GM15510 (cell line): ENCODE results near the gene MMP2.

Experiments used
- POLR2A ChIP-seq: IDR thresholded peaks from 3 replicates; pipeline ENCODE4 v1.6.1; 2011; ENCODE audit warnings: borderline replicate concordance; ENCODE audit not compliant: insufficient read length; ENCODE audit errors: extremely low read depth

Gene MMP2

DNA sequence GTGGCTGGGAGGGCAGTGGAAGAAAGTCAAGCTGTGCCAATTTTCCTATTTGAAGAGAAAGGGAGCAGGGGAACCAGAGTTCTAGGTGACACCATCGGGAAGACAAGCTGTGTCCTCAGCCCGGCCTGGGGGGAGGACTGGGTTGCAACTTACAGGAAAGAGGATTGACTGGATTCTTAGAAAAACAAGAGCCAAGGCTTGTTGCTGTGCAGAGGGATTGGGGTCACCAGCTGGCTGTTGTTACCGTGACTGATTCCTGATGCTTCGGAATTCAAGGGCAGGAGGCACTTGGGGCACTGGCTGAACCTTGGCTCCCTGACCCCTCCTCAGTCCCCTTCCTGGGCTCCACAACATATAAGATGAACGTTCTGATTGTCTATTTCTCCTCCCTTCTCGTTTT lies 16.8 kb upstream of the MMP2 start:
- no peak for TF ChIP-seq POLR2A

DNA sequence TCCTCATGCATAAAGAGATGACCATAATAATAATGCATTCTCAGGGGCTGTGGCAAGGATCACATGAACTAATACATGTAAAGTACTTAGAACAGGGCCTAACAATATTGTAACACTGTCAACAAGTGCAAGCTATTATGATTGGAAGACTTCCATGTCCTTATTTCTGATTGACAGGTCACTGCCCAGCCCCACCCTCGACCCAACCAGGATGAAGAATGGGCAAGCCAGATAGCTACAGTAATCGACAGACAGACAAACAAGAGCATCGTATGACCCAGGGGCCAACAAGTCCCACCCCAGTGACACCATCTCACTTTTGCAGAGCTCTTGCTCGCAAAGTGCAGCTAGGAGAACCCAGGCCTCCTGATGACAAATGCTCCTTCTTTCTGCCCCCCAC lies 14.6 kb upstream of the MMP2 start:
- no peak for TF ChIP-seq POLR2A

DNA sequence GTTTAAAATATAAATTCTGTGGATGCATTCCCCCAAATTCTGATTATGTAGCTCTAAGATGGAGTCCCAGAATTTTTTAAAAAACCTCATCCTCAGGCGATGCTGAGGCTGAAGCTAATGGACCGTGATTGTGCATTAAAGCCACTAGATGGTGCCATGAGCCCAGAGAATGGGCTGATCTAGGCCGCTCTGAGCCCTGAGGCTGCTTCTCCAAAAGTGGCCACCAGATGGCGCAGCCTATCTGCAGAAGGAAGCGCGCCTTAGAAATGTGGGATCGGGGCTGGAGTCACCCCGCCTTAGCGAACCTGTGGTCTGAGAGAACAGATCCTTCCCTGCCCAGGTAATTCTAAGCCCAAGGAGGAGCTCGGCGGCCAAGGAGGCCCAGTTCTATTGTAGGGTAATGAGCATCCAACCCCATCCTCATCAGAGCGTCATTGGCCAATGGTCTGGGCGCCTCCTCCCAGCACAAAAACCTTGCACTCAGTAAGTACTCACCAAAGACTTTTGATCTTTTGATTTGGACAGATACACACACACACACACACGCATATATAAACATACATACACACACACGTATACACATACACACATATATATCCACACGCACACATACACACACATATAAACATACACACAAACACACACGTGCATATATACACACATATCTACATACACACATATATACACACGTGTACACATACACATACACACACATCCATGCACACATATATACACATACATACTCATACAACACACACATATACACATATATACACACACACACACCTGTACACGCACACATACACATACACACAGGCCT lies 13.7 kb upstream of the MMP2 start:
- no peak for TF ChIP-seq POLR2A

DNA sequence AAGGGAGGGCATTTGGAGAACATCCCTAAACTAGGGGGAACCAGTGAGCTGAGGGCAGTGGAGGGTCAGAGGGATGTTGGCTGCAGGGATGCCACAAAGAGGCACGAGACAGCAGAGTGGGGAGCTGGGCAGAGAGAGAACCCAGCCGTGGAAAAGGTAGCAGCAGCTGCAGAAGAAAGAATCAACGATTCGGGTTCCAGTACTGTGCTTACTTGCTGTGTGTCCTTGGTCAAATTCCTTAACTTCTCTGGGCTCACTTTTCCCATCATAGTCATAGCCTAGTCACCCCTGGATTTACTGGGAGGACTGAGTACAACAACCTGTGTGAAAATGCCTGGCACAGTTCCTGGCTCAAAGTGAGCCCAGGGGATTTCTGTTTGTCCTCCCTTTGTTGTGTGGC lies 12.8 kb upstream of the MMP2 start:
- no peak for TF ChIP-seq POLR2A

DNA sequence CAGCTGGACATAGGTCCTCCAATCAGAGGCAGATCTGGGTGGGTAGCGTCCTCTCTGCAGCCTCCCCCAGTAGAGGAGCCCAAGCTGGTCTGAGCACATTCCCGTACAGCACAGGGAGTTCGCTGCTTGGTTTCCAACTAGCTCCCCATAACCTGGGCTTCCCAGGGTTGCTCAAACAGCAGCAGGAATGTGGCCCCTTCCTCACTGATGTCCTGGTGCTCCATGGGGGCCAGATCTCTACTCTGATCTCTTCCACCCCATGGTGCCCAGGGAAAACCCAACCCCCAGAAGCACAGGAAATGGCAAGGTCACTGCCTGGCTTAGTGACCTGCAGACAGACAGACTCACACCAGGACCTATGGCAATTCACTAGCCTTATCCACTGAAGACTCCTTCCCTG lies 11.1 kb upstream of the MMP2 start:
- no peak for TF ChIP-seq POLR2A

DNA sequence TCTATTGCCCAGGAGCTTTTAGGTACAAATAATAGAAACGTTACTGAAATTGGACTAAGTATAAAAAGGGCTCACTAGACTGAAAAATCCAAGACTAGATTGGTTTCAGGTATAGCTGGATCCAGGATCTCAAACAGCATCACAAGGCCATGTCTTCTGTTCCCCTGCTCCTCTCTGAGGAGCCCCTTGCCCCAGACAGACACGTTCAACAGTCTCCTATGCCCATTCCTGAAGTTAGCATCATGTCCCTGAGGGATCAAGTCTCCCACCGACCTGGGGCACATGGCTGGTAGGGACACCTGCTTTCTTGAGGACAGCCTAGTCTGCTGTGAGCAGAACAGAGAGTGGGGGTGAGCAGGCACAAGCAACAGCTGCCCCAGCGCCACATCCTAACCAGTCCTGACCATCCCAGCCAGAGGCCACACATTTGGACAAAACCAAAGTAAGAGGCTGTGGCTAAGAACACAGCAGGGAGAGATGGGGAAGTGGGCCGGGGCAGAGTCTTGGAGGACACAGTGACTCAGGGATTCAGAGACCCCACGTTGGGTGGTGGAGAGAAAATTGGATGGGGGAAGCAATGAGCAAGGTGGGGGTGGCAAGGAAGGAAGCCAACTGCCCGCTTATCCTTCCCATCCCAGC lies 10.5 kb upstream of the MMP2 start:
- TF ChIP-seq POLR2A: no peak

DNA sequence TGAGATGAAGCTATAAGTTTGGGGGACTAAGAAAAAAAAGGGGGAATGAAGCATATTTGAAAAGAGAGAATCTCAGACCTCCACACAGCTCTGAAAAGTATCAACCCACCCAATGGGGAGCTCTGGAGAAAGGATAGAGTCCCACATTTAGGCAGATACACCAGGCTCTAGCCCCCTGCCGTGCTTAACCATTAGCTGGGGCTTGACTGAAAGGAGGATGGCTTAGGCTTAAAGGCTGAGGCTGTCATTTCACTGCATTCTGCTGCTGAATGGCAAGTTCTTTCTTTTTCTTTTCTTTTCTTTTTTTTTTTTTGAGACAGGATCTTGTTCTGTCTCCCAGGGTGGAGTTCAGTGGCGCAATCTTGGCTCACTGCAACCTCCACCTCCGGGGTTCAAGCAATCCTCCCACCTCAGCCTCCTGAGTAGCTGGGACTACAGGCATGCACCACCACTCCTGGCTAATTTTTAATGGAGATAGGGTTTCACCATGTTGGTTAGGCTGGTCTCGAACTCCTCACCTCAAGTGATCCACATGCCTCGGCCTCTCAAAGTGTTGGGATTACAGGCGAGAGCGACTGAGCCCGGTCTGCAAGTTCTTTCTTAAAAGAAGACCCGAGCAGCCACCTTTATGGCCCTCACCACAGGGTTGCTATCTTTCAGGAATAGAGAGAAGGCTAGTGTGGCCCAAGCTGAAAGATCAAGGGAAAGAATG lies 9.0 kb upstream of the MMP2 start:
- TF ChIP-seq POLR2A: no peak

DNA sequence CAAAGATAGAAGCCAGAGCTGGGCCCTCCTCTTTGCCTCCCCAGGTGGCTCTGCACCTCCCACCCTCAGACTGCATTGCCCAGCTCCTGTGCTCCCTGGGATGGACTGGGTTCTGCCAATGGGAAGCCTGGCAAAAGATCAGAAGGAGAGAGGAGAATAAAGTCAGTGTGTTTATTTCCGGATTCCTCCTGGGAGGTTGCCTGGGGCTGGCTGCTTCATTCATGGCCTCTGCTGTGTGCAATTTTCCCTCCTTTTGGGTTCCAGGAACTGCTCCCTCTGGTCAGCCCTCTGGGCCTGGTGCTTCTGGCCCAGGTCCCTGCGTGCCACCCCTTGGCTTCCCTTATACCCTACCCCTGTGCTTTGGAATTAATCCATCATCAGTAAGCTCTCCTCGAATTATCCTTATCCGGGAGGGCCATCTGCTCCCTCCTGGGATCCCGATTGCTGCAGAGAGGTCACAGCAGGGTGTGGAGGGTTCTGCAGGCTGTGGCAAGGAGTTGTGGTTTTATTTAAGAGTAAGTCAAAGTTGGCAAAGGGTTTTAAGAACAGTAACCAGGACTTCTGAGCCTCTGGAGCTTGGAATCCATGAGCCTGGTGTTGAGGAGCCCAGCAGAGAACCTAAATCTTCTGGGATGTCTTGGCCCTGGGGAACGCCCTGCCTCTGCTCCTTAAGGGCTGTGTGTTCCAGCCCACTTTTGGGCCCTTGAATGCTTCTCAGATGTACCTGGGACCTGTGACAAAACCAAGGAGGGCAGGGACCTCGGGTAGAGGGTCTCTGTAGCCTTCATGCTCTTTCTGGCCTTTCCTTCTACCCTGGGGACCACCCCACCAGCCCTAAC lies 8.2 kb upstream of the MMP2 start:
- no peak for TF ChIP-seq POLR2A

DNA sequence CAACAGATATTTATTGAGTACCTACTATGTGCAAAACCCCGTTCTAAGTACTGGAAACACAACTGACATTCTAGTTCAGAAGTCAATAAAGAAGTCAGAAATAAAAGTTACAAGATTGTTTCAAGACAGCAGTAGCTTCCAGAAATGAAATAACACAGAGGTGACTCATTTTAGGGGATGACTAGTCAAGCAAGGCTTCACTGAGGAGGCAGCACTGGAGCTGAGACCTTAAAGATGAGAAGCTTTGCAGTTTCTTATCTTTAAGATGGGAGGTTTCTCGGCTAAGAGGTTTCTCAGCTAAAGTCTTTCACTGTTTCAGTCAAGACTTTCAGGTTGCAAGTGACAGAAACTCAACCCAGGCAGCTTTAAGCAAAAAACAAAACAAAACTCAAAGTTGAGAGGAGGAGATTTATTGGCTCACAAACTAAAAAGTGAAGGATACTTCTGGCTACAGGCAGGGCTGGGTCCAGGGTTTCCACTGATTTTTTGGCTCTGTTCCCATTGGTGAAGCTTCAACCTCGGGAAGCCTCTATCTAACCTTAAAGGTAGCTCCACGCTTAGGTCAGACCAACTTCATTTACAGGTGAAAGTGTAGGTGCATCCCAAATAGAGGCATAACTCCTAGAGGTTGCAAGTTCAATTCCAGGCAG lies 7.4 kb upstream of the MMP2 start:
- no peak for TF ChIP-seq POLR2A

DNA sequence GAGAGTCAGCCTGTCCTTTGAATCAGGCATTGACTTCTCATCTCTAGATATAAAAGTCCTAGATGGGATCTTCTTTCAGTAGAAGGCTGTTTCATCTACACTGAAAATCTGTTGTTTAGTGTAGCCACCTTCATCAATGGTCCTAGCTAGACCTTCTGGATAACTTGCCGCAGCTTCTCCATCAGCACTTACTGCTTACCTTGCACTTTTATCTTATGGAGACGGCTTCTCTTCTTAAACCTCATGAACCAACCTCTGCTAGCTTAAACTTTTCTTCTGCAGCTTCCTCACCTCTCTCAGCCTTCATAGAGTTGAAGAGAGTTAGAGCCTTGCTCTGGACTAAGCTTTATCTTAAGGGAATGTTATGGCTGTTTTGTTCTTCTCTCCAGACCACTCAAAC lies 5.4 kb upstream of the MMP2 start:
- no peak for TF ChIP-seq POLR2A

DNA sequence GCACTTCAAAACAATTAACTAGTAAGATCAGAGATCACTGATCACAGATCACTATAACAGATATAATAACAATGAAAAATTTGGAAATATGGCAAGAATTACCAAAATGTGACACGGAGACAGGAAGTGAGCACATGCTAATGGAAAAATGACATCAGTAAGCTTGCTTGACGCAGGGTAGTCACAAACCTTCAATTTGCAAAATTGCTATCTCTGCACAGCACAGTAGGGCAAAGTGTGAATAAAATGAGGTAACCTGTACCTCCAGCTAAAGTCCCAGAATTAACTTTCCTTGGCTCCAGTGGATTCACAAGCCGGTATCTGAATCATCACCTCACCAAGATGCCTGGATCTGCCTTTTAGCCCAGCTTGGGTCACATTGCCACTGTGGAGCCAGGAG lies 4.2 kb upstream of the MMP2 start:
- no peak for TF ChIP-seq POLR2A

DNA sequence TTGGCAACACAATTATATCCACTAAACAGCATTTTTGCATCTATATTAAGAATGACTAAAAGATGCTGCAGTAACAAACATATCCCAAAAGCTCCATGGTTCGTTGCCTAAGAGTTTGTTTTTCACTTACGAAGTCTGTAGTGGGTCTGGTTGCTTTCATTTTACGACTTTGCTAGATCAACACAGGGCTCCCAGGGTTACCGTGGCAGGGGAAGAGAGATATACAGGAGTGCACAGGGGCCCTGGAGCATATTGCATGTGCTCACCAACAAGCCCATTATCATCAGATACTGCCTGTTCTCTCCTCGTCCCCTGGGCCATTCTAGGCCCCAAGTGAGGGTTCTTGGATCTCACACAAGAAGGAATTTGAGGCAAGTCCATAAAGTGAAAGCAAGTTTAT lies 3.1 kb upstream of the MMP2 start:
- TF ChIP-seq POLR2A: no peak

DNA sequence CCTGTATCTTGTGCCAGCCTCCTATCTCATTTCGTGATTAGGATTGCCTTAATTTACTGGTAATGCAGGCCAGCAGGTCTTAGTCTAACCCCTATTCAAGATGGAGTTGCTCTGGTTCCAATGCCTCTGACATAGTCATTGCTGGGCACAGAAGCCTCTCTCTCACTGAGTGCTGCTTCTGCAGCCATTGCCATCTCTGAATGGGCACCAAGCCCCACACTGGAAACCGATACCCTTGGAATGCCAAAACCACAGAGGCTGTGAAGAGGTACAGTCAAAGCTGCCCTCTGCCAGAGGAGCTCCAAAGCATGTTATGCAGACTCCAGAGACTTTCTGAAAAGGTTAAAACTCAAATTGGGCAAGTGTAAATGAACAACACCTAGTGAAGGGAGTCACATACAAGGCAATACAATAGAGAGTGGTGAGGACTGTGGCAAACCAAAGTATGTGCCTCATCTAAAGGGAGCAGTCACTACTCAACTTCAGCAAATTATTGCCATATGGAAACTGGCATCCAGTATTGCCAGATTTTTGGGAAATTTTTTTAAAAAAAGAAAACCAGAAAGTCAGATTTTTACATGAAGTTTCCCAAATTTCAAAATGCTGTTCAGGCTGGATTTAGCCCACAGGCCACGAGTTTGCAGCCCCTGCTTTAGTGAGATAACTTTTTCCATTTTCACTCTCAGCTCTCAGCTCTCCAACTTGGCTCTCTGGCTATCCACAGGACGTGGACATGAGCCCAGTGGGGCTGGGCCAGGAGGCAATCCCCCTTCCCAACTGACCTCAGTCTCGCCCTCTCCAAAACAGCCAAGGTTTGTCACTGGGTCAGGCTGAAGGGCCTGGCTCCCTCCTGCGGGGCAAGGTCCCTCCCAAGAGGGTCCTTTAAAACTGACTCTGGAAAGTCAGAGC lies 2.1 kb upstream of the MMP2 start:
- TF ChIP-seq POLR2A: no peak
